IPS-18c (cell line): ENCODE measurements around the gene KDM5B.
"Not testable (repeated sequence)": the region's sequence is repeated elsewhere in the genome, so short reads cannot be mapped to it uniquely, and the experiment has no call there.

ENCODE experiments used
- H3K4me3 ChIP-seq: 2 replicates; pipeline ENCODE4 v1.7.0; 2013; ENCODE audit warnings: low read depth, mild to moderate bottlenecking, low read length, moderate library complexity; ENCODE audit not compliant: insufficient read depth
- H3K9me3 ChIP-seq: one replicate; pipeline ENCODE4 v1.6.1; 2013; ENCODE audit warnings: mild to moderate bottlenecking, low read length, moderate library complexity; ENCODE audit not compliant: control insufficient read depth, insufficient read depth

KDM5B gene

DNA sequence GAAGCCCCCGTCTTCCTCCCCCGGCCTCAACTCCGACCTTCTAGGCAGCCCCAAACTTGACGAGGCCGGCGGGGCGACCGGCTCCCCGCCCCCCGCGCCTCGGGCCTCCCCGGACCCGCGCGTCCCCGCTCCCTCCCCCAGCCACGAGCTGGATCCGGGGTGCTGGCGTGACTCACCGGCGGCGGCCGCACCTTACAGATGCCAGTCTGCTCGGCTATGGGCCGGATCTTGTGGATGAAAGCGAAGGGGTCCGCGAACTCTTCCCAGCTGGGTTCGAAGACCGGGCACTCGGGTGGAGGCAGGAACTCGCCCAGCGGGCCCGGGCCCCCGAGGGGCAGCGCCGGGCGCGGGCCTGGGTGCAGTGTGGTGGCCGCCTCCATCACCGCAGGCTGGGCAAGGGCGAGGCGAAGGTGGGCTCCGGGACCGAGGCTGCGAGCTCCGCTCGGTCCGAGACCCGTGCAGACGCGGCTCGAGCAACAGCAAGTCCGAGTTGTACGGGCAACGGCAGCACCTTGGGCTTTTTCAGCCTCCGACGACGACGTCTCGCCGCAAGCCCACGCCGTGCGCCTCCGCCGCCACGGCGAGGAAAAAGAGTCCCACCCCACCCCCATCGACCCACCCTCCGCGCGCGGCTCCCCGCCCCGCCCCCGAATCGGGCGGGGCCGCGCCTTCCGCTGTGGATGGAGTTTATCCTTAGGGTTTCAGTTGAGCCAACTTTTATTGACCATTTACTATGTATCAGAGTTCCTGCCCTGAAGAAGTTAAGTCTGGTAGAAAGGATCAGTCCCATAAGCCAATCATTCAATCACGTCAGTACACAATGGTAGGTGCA is at the start of gene KDM5B:
Gene KDM5B (minus strand): TSS at position 496 of the 832 bp plus-strand sequence. CDS start 116 bp downstream, at position 380.
- Histone ChIP-seq H3K4me3 (peak within 1 kb of the TSS; percentile 86), H3K9me3 (no peaks in the 10 kb centered on the region)

DNA sequence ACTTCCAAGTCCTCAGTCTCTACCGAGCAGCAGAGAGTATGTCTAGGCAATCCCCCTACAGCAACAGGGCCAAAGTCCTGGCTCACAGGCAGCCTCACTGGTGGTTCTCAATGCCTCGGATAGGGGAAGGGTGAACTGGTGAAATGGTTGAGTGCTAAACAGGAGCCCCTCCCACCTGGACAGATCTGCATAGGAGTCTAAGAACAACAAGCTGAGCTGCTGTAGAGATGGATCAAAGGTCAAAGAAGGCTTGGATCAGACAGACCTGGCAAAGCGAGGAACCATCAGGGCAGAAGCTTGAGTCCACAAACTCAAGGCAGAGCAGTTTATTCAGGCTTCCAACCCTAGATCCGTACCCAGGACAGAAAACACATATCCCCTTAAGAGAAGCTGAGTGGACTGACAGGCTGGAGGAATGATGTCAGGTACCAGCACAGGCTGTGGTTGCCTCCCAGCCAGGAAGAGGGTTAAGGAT is 49.0 kb upstream of the KDM5B start:
- no peaks in the 10 kb centered on the region for H3K9me3 ChIP-seq
- H3K4me3 ChIP-seq, result no peak overlapping the region

DNA sequence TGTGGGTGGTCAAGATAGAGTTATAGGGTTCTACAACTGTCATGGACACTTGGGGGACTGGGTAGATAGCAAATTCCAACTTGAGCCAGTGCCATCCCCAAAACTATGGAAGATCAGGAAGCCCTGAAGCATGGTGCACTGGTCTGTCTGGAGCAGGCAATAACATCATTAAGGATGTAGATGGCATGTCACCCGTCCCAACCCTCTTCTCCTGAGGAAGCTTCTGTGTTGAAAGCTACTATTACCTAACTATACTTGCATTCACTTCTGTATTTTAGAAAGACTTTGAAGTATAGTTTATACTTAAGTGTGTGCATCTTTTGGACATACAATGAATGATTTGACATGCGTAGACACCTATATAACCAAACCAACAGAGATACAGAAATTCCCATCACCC is 47.8 kb upstream of the KDM5B start:
- no peak overlapping the region for H3K4me3 ChIP-seq

DNA sequence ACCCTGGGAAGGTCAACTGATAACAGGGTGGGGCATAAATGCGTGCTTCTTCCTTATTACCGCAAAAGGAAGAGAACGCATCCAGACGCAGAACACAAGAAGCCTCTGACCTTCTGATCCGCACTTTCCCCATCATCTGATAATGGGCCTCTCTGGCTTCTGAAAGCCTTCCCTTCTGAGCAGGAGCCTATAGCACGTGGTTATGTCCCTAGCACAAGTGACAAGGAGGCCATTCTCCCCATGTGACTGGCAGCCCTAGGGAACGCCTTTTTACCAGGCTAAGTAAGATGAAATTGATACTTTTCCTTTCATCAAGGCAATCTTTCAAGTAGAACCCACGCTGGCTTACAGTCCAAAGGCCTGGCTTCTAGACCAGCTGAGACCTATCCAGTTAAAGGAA is 46.6 kb upstream of the KDM5B start:
- H3K4me3 ChIP-seq, result no peak overlapping the region
- H3K9me3 ChIP-seq, result no peaks in the 10 kb centered on the region

More for the DNA sequence above, 47.8 kb upstream of the KDM5B start:
- no peaks in the 10 kb centered on the region for H3K9me3 ChIP-seq

DNA sequence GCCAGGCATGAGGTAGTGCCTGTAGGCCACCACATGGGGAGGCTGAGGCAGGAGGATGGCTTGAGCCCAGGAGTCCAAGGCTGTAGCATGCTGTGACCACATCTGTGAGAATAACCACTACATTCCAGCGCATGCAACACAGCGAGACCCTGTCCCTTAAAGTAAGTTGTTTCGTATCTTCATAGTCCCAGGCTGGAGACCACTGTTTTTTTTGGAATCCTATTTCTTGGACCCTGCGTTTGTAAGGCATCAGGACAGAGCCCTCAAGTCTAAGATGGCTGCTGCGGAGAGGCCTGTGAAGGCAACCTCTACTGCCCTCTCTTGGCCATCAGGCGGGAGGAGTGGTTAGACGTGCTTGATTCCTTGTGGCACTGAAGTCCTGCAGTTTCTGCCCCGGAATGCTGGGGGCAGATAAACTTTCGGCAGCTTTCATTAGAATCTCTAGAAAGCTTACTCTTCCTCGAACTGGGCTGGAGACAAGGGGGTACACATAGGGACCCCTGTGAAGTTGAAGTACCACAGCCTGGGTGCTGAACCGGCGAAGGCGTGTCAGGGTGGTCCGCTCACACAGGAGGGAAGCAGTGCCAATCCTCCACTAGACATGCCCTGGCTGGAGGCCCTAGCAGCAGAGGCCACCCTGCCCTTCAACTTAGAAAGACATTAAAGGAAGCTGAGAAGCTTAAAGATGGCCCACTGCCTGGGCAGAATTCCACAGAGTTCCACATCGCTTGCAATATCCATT is 44.1 kb upstream of the KDM5B start:
- no peak overlapping the region for H3K4me3 ChIP-seq
- no peaks in the 10 kb centered on the region for H3K9me3 ChIP-seq

DNA sequence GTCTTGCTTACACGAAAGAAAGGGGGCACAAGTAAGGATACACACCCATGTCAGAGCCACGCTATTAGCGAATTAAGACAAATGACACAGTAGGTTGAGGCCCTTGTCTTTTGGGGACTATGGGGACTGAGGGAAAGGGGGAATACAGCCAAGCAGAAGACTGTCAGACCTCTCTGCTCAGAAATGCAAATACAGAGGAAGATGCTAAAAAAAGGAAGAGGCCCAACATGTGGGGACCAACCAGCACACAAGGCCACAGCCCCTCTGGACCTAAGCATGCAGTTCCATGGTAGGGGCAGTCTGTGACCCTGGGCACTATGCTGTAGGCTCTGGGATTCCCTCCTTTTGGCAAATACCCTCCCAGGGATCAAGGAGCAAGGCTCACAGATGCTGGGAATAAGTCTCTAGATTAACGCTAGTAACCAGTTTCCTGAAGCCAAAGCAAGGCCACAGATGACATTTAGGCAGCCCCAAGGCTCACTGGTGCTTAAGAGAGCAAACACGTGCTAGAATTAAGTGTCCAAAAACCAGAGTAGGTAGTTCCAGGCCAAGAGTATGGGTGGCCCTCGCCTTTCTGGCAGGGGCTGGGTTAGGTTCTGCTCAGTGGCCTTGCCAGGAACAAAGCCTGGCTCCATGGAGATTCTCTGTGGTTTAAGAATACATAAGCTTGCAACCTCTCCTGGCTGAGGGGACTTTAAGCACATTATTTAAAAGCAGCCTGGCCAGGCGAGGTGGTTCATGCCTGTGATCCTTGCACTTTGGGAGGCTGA is 42.6 kb upstream of the KDM5B start:
- Histone ChIP-seq H3K4me3 (no peak overlapping the region), H3K9me3 (no peaks in the 10 kb centered on the region)

DNA sequence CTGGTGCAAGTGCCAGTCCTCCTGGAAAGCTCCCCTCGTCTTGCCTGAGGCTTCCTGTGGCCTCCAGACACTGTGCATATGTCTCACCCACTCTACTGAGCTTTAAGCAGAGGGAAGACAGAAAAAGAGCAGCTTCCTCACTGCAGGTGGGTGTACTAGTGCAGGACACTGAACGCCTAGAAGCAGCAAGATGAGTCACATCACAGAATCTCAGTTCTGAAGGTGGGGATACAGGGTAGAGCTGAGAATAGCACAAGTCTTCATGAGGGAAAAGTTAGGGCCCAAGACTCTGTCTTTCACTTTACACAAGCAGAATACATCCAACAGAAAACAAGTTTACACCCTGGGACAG is 39.9 kb upstream of the KDM5B start:
- Histone ChIP-seq H3K9me3 (no peaks in the 10 kb centered on the region), H3K4me3 (no peak overlapping the region)

DNA sequence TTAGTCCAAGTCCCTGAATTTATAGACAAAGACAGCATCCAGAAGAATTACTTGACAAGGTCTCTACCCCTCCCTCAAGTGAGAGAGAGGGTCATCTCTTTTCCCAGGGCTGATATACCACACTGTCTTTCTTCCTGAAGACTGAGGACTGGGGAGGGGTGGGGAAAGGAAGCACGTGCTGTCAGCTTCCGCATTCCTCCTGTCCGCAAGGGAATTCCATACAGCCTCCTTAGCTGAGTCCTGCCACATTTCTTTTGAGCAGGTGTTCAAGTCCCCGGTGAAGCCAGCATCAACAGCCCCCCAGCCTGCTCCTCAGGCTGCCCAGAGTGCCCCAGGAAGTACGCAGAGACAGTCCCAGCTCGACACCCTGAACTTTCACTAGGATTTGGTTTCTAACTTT is 36.7 kb upstream of the KDM5B start:
- Histone ChIP-seq H3K4me3 (no peak overlapping the region), H3K9me3 (no peaks in the 10 kb centered on the region)

DNA sequence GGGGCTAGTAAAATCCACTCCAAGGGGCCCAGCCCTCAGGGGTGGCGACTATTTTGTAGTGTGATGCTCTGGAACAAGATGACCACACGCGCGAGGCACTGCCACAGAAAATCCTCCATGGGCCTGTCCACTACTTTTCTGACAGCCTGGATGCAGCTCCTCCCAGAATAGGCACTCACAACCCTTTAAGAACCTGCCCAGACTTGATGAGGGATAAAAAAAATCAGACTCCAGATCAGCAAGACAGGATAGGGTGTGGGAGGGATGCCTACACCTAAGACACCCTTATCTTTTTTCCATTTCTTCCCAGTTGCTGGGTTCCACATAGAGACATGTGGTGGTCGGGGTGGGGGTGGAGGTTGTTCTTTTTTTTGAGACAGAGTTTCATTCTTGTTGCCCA is 36.0 kb upstream of the KDM5B start:
- Histone ChIP-seq H3K4me3 (no peak overlapping the region), H3K9me3 (no peaks in the 10 kb centered on the region)

DNA sequence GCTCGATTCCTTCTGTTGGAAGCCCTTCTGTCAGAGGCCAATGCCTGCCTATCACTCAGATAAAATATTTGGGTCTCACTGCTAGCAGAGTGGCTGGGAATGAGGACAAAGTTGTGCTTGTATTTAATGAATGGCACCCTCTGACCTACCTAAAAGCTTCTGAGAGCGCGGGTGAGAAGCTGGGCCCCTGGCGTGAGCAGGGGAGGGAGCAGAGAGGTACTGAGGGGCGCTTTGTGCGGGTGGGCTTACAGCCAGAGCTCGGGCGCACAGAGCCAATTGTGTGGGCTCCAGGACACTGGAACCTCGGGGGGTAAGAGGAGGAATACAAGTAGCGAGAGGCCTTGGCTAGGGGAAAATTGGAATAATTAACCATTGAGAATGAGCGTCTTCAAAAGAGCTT is 34.9 kb upstream of the KDM5B start:
- H3K4me3 ChIP-seq, result no peak overlapping the region
- no peaks in the 10 kb centered on the region for H3K9me3 ChIP-seq

DNA sequence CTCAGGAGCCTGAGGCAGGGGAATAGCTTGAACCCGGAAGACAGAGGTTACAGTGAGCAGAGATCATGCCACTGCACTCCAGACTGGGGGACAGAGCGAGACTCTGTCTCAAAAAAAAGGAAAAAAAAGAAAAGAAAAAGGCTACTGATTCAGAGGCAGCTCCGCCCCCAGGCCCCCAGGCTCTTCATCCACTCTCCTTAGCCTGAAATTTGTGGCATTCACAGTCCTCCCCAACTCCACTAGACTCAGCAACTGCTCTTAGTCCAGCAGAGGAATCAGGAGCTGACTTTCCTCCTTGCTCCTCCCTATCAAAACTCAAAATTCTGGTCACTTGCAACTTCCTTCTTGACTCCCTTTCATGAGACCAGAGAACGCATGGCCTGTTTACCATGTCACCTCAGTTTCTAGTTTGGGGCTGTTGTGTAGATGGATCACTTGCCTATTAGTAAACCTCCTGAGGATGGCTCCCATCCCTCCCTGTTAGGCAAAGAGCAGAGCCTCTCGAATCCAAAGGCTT is 29.6 kb upstream of the KDM5B start:
- no peaks in the 10 kb centered on the region for H3K9me3 ChIP-seq
- H3K4me3 ChIP-seq, result no peak overlapping the region

DNA sequence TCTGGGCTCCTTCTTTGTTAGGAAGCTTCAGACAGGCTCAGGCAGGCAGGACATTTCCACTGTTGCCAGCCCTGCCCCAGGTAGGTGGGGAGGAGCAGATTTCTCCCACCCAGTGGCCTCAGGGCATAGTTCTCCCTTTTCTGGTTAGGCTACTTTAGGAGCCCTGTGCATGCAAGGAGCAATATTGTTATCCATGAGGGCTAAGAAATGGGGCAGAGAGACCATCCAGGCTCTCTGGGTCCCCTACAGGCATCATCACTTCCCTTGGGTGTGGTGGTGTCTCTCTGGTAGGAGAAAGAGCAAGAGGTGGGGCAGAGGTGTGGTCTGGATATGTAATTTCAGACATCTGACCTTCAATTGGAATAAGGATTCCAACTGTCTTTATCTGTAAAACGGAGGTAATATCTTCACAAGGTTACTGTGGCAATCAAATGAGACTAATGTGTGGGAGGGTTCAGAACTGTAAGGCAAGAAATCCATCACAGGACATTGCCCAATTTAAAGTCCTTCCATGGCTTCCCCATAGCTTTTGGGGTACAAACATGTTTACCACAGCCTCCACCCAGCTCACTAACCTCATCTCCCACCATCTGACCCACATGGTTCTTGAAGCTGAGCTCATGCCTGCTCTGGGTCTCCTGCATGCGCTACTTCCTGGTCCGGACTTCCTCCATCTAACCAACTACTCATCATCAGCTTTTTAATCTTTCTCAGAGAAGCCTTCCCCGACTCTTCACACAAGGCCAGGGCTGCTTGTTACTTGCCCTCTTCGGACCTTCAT is 28.6 kb upstream of the KDM5B start:
- Histone ChIP-seq H3K4me3 (no peak overlapping the region), H3K9me3 (no peaks in the 10 kb centered on the region)

DNA sequence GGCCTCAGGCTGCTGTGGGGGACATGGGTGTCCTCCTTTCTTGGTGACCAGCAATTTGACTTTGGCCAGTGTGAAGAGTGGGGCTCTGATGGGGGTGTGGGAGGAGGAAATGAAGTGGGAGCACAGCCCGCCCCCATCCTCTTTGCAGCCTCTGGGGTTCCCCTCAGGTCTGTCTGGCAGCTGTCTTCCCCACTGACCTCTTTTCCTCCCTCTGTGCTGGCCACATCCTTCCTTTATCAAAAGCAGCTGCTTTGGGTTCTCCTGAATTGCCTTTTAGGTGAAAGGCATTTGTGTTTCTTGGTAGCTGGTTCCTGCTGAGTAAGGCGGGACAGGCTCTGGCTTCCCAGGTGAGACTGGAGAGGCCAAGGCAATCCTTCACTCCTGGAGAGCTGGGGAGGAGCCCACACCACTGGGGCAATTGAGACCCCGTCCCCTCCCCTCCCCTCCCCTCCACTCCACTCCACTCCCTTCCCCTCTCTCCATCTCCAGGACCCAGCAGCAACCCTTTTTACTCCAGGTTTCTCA is 27.4 kb upstream of the KDM5B start:
- Histone ChIP-seq H3K4me3 (no peak overlapping the region), H3K9me3 (no peaks in the 10 kb centered on the region)

DNA sequence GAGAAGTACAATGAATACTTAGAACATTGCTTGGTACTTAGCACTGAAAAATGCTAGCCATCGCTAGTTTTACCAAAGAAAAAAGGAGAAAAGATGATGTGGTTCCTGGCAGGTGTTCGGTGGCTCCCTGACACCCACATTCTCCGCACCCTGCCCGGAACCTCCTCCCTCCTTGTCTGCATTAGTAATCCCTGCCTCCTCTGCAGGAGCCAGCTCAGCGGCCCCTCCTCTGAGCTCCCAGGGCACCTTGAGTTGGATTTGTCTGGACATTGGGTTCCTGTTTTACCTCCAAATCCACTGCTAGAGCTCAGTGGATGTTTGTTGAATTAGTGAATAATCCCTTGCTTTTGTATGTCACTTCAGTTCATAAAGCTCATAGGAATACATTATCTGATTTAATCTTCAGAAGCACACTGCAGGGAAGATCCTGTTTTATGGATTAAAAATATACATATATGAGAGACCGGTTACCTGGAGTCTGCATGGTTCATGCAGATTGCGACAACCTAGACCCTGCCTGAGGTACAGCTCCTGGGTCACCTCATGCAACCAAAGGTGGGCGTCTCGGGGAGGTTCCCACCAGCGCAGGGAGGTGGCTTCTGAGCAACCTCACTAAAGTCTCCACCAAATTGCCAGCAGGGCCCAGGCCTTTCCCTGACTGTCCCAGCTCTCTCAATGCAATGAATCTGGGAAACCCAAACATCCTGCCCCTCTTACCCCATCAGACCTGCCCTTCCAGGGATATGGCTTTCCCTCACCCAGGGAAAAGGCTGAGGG is 26.7 kb upstream of the KDM5B start:
- H3K4me3 ChIP-seq, result no peak overlapping the region

DNA sequence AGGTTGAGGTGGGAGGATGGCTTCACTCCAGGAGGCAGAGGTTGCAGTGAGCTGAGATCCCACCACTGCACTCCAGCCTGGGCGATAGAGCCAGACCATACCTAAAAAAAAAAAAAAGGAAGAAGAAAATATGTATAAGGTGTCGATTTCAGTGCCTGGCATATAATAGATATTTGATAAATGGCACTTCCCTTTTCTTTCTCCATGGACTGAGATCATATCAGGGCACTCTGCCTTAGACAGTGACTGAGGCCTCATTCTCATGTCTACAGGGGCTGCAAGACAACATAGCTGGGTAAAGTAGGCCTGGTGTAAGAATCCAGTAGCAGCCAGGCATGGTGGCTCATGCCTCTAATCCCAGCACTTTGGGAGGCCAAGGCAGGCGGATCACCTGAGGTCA is 23.7 kb upstream of the KDM5B start:
- H3K9me3 ChIP-seq, result no peaks in the 10 kb centered on the region
- H3K4me3 ChIP-seq, result no peak overlapping the region

More for the DNA sequence above, 26.7 kb upstream of the KDM5B start:
- no peaks in the 10 kb centered on the region for H3K9me3 ChIP-seq

DNA sequence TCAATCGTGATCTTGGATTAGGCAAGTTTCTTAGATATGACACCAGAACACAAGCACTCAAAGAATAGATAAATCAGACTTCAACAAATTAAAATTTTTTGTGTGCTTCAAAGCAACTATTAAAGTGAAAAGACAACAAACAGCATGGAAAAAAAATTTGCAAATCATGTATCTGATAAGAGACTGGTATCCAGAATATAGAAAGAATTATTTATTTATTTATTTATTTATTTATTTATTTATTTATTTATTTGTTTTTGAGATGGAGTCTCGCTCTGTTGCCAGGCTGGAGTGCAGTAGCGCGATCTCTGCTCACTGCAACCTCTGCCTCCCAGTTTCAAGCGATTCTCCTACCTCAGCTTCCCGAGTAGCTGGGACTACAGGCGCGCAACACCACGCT is 21.0 kb upstream of the KDM5B start:
- not testable (repeated sequence) for H3K4me3 ChIP-seq, H3K9me3 ChIP-seq
